KMS-11 (cell line): ENCODE data around the gene WDR90.
A peak's percentile ranks its signal among the peaks of the same experiment; 100 is the strongest.

Experiments
- H2AFZ ChIP-seq: fragments of 200-600 bp; sonication (generic); 2 replicates; pipeline ENCODE4 v1.6.1; 2016; ENCODE audit warnings: antibody characterized with exemption, mixed run types, low read depth
- H3K27ac ChIP-seq: fragments of 200-600 bp; sonication (generic); 2 replicates; pipeline ENCODE4 v1.6.1; 2016; ENCODE audit warnings: mild to moderate bottlenecking, mixed run types
- H3K27me3 ChIP-seq: fragments of 200-600 bp; sonication (generic); 2 replicates; pipeline ENCODE4 v1.6.1; 2017; ENCODE audit warnings: mild to moderate bottlenecking, low read depth, mixed run types, moderate library complexity; ENCODE audit not compliant: insufficient read depth
- H3K36me3 ChIP-seq: fragments of 200-600 bp; sonication (generic); 2 replicates; pipeline ENCODE4 v1.6.1; 2017; ENCODE audit warnings: mild to moderate bottlenecking, mixed run types; ENCODE audit not compliant: insufficient read depth
- H3K4me1 ChIP-seq: fragments of 200-600 bp; sonication (generic); 2 replicates; pipeline ENCODE4 v1.6.1; 2016; ENCODE audit warnings: mild to moderate bottlenecking, low read depth, mixed run types; ENCODE audit not compliant: poor library complexity, severe bottlenecking
- H3K4me2 ChIP-seq: fragments of 200-600 bp; sonication (generic); 2 replicates; pipeline ENCODE4 v1.7.0; 2016; ENCODE audit warnings: mild to moderate bottlenecking, mixed run types
- H3K4me3 ChIP-seq: fragments of 200-600 bp; sonication (generic); IDR thresholded peaks from 2 replicates; pipeline ENCODE4 v1.6.1; 2017; ENCODE audit warnings: low read depth, low read length, mixed read lengths; ENCODE audit not compliant: insufficient read depth
- H3K79me2 ChIP-seq: fragments of 200-600 bp; sonication (generic); 2 replicates; pipeline ENCODE4 v1.6.1; 2016; ENCODE audit warnings: low read depth, mixed run types; ENCODE audit not compliant: insufficient read depth
- H3K9ac ChIP-seq: fragments of 200-600 bp; sonication (generic); 2 replicates; pipeline ENCODE4 v1.6.1; 2016; ENCODE audit warnings: mild to moderate bottlenecking, mixed run types
- H4K20me1 ChIP-seq: fragments of 200-600 bp; sonication (generic); 2 replicates; pipeline ENCODE4 v1.6.1; 2016; ENCODE audit warnings: mild to moderate bottlenecking, mixed run types; ENCODE audit not compliant: insufficient read depth
- CTCF ChIP-seq: fragments of 200-600 bp; sonication (generic); conservative IDR thresholded peaks from 2 replicates; pipeline ENCODE4 v1.6.1; 2017; ENCODE audit warnings: low read depth, mild to moderate bottlenecking, antibody characterized with exemption, low read length, moderate library complexity, mixed read lengths

WDR90 gene

GRCh38 chr16:684071-684794, 35.1 kb downstream of the WDR90 start, which contains the start of gene JMJD8:
Gene JMJD8 (minus strand): TSS chr16:684334. CDS start chr16:684319, 15 bp downstream.
- H3K36me3 ChIP-seq, result no peaks in the 10 kb centered on the region; the same call in 1 of the 2 replicates
- H3K27ac ChIP-seq, result no peak within 1 kb of the TSS
- H3K79me2 ChIP-seq, result peaks cover 18% of the 10 kb centered on the region
- H3K4me3 ChIP-seq, result no peak within 1 kb of the TSS
- no peak within 1 kb of the TSS for H3K4me2 ChIP-seq
- H2AFZ ChIP-seq, result no peak within 1 kb of the TSS
- no peak for TF ChIP-seq CTCF
- H3K4me1 ChIP-seq, result peaks cover under 1% of the 10 kb centered on the region
- H3K9ac ChIP-seq, result no peak within 1 kb of the TSS
- H3K27me3 ChIP-seq, result no peaks in the 10 kb centered on the region
- no peaks in the 10 kb centered on the region for H4K20me1 ChIP-seq

- Histone ChIP-seq H3K9ac (no peak overlapping the region), H2AFZ (no peak overlapping the region), H4K20me1 (no peaks in the 10 kb centered on the region), H3K36me3 (no peaks in the 10 kb centered on the region; the same call in 1 of the 2 replicates), H3K4me3 (no peak overlapping the region), H3K27ac (no peak overlapping the region), H3K4me1 (peaks cover 4% of the 10 kb centered on the region), H3K27me3 (no peaks in the 10 kb centered on the region), H3K79me2 (peaks cover 18% of the 10 kb centered on the region), H3K4me2 (no peak overlapping the region)
- no peak for TF ChIP-seq CTCF
Measured at GRCh38 chr16:684961-685696, 36.0 kb downstream of the WDR90 start.

GRCh38 chr16:685967-686366, 36.8 kb downstream of the WDR90 start:
- no peak overlapping the region for H3K9ac ChIP-seq
- peaks cover 13% of the 10 kb centered on the region for H3K79me2 ChIP-seq
- no peak overlapping the region for H2AFZ ChIP-seq
- no peaks in the 10 kb centered on the region for H4K20me1 ChIP-seq
- peaks cover 4% of the 10 kb centered on the region; the same call in 1 of the 2 replicates for H3K27me3 ChIP-seq
- TF ChIP-seq CTCF, result 0 out of 2 replicates have a peak, but pooled peaks have one; percentile 30
- H3K4me3 ChIP-seq, result no peak overlapping the region
- no peak overlapping the region for H3K4me2 ChIP-seq
- H3K36me3 ChIP-seq, result no peaks in the 10 kb centered on the region; the same call in 1 of the 2 replicates
- peaks cover 4% of the 10 kb centered on the region for H3K4me1 ChIP-seq
- H3K27ac ChIP-seq, result no peak overlapping the region

GRCh38 chr16:686459-687260, 37.5 kb downstream of the WDR90 start:
- H4K20me1 ChIP-seq, result no peaks in the 10 kb centered on the region
- H3K27me3 ChIP-seq, result peaks cover 11% of the 10 kb centered on the region
- no peak overlapping the region for H3K4me3 ChIP-seq
- H3K27ac ChIP-seq, result no peak overlapping the region
- no peak overlapping the region for H3K4me2 ChIP-seq
- H3K36me3 ChIP-seq, result no peaks in the 10 kb centered on the region; the same call in 1 of the 2 replicates
- H3K4me1 ChIP-seq, result peaks cover 4% of the 10 kb centered on the region
- no peak for TF ChIP-seq CTCF
- H3K9ac ChIP-seq, result no peak overlapping the region
- no peak overlapping the region for H2AFZ ChIP-seq
- peaks cover 6% of the 10 kb centered on the region; the same call in 1 of the 2 replicates for H3K79me2 ChIP-seq
